Neural progenitor cell (in vitro differentiated cells): Measurements from ENCODE around the gene HDAC4.

Experiments
- CTCF ChIP-seq: fragments of 200-600 bp; sonication (generic); IDR thresholded peaks from 2 replicates; pipeline ENCODE4 v1.5.1; 2017; ENCODE audit warnings: antibody characterized with exemption, mild to moderate bottlenecking
- EZH2 ChIP-seq: fragments of 200-600 bp; sonication (generic); IDR thresholded peaks from 2 replicates; pipeline ENCODE4 v1.6.1; 2017; ENCODE audit warnings: antibody characterized with exemption, mild to moderate bottlenecking, moderate library complexity
- EZH2phosphoT487 ChIP-seq: fragments of 200-600 bp; sonication (generic); IDR thresholded peaks from 2 replicates; pipeline ENCODE4 v1.6.1; 2017; ENCODE audit warnings: antibody characterized with exemption

GRCh38 chr2:239037559-239037910 is 363.3 kb downstream of the HDAC4 start:
- no peak for TF ChIP-seq CTCF
- no peak for TF ChIP-seq EZH2
- no peak for TF ChIP-seq EZH2phosphoT487
